ENCODE results near the gene LYSMD2.

- TF ChIP-seq CTCF (IDR thresholded peaks at IDR 0.05; ENCODE audit: low read length), result no peak
- TF ChIP-seq EZH2 (IDR thresholded peaks at IDR 0.05; ENCODE audit: borderline replicate concordance, low read length), result no peak
Measured at GRCh38 chr15:51758645-51759044, 21.2 kb upstream of the LYSMD2 start.
